Left lung (tissue), 14 donors: Measurements from ENCODE around the gene CYP4A22. TPM values are rescaled to one million over a fixed set of nuclear protein-coding genes. Genes with fewer than 3 reads are reported as not detected.
"Not testable (repeated sequence)": the region's sequence is repeated elsewhere in the genome, so short reads cannot be mapped to it uniquely, and the experiment has no call there.

ENCODE experiments used
- ATAC-seq: fragments of 200-7000 bp; cut with Tn5 transposase; one replicate; pipeline ENCODE4 v1.9.1; 2020; ENCODE audit warnings: moderate library complexity
- DNase-seq, 4 donors: peaks; one replicate each; pipeline ENCODE4 v3.0.0-alpha.2; 2013 to 2020
- H3K27ac ChIP-seq, 2 donors: fragments of 200-600 bp; sonication (generic) in 1 of 2; one replicate each; pipeline versions ENCODE4 v1.5.0 to v1.8.0; 2020 to 2021
- H3K27me3 ChIP-seq, 2 donors: fragments of 200-600 bp; sonication (generic) in 1 of 2; one replicate each; pipeline versions ENCODE4 v1.5.0 to v1.8.0; 2020 to 2021
- H3K36me3 ChIP-seq, 2 donors: fragments of 200-600 bp; sonication (generic) in 1 of 2; one replicate each; pipeline versions ENCODE4 v1.5.0 to v1.8.0; 2020 to 2021
- H3K4me1 ChIP-seq, 2 donors: fragments of 200-600 bp; one replicate each; pipeline ENCODE4 v1.8.0; 2021
- H3K4me3 ChIP-seq, 2 donors: fragments of 200-600 bp; sonication (generic) in 1 of 2; one replicate each; pipeline versions ENCODE4 v1.5.0 to v1.8.0; 2020 to 2021; ENCODE audit warnings: mild to moderate bottlenecking in 1 of 2
- H3K9me3 ChIP-seq, 2 donors: fragments of 200-600 bp; sonication (generic) in 1 of 2; one replicate each; pipeline versions ENCODE4 v1.5.0 to v1.8.0; 2020 to 2021
- CTCF ChIP-seq, 2 donors: fragments of 200-600 bp; sonication (generic) in 1 of 2; IDR thresholded peaks; one replicate each; pipeline versions ENCODE4 v1.5.0 to v1.8.0; 2021; ENCODE audit warnings: antibody characterized with exemption in 2 of 2
- intact Hi-C, 2 donors: fragments of 100-400 bp; cut with DNase I; formaldehyde crosslinking; loops; one replicate each; pipeline versions ENCODE4 v1.11.2 to v1.14.2; 2022
- long read RNA-seq, 12 donors: library from polyadenylated mRNA in 2 of 12; unstranded in 2 of 12; transcript quantifications; one replicate each; pipeline ENCODE4 v2.0.0 and lab custom pipeline, GENCODE V29; 2019 to 2026
- polyA plus RNA-seq, 6 donors: library from polyadenylated mRNA; unstranded; fragments of 120-200 nt; gene quantifications; one replicate each; pipeline ENCODE4 v1.2.1, GENCODE V29; 2013; ENCODE audit not compliant: insufficient read length in 6 of 6
- total RNA-seq, 2 donors: library from RNA; stranded (reverse); fragmentation: NEBNext Ultra II Directional; extraction: Animal tissue kit (Norgen Biotek cat#: 25700); gene quantifications; one replicate each; pipeline ENCODE4 v1.2.1, GENCODE V29; 2021
- donor health status: DM: no; HTN: yes; CAD: no.
- donor health status: DM: no; HTN: no; CAD: no.

Gene CYP4A22
- total RNA-seq = not detected
- under 1 TPM in 3 of 6 donors, not detected in 3; 0.06 to 0.14 (median 0.07) TPM for polyA plus RNA-seq
- long read RNA-seq, donor 1 = 0 reads
- long read RNA-seq, donor 2 = 0 reads
- long read RNA-seq, donor 3 = 0 reads
- long read RNA-seq, donor 4 = 0 reads
- long read RNA-seq, donor 5 = 0 reads
- long read RNA-seq, donor 6 = 0 reads
- long read RNA-seq, donor 7 = 0 reads
- long read RNA-seq, donor 8 = 0 reads
- long read RNA-seq, donor 9 = 0 reads
- long read RNA-seq, donor 10 = 0 reads
- long read RNA-seq, donor 11 = 0 reads
- long read RNA-seq, donor 12 = 0 reads

GRCh38 chr1:47137198-47137597 is at the start of gene CYP4A22:
CYP4A22 (plus strand) TSS chr1:47137441; CDS start chr1:47137486, 45 bp downstream.
- ATAC-seq (no peak), DNase-seq (no peak)
- TF ChIP-seq CTCF (IDR thresholded peaks at IDR 0.05) = no peak
- intact Hi-C loops = no loop called here
- Histone ChIP-seq H3K9me3 (no peaks in the 10 kb centered on the region), H3K4me3 (no peak within 1 kb of the TSS), H3K27me3 (no peaks in the 10 kb centered on the region), H3K4me1 (no peaks in the 10 kb centered on the region), H3K27ac (no peak within 1 kb of the TSS), H3K36me3 (no peaks in the 10 kb centered on the region)

GRCh38 chr1:47089356-47089755 is 47.9 kb upstream of the CYP4A22 start:
- H3K9me3 ChIP-seq, H3K4me3 ChIP-seq, intact Hi-C loops, H3K36me3 ChIP-seq, H3K27ac ChIP-seq, H3K27me3 ChIP-seq, H3K4me1 ChIP-seq: not testable (repeated sequence)
- TF ChIP-seq CTCF (IDR thresholded peaks at IDR 0.05) = peak; percentile 41 to 58
- peak; percentile 61 for ATAC-seq
- peak in 2 of 4 donors; percentile 0 to 21 for DNase-seq

GRCh38 chr1:47091476-47091875 is 45.8 kb upstream of the CYP4A22 start:
- H3K9me3 ChIP-seq, H3K4me3 ChIP-seq, intact Hi-C loops, DNase-seq, H3K4me1 ChIP-seq, H3K27ac ChIP-seq, H3K36me3 ChIP-seq, H3K27me3 ChIP-seq: not testable (repeated sequence)
- TF ChIP-seq CTCF (IDR thresholded peaks at IDR 0.05) = peak; percentile 18 to 26
- ATAC-seq = peak; percentile 72

GRCh38 chr1:47104816-47105215 is 32.4 kb upstream of the CYP4A22 start:
- TF ChIP-seq CTCF (IDR thresholded peaks at IDR 0.05) = no peak
- Histone ChIP-seq H3K4me3 (no peak overlapping the region), H3K9me3 (peaks cover 0 to 18% of the 10 kb centered on the region in 2 donors)

GRCh38 chr1:47106792-47107191 is 30.4 kb upstream of the CYP4A22 start:
- no peak overlapping the region for H3K4me3 ChIP-seq
- H3K27ac ChIP-seq = no peak overlapping the region
- intact Hi-C loops = no loop called here
- H3K9me3 ChIP-seq = peaks cover 0 to 18% of the 10 kb centered on the region in 2 donors
- H3K4me1 ChIP-seq = no peaks in the 10 kb centered on the region
- peaks cover 0 to 3% of the 10 kb centered on the region in 2 donors for H3K27me3 ChIP-seq
- TF ChIP-seq CTCF (IDR thresholded peaks at IDR 0.05) = no peak
- no peaks in the 10 kb centered on the region for H3K36me3 ChIP-seq
- ATAC-seq (no peak), DNase-seq (no peak)

More at GRCh38 chr1:47104816-47105215, 32.4 kb upstream of the CYP4A22 start:
- intact Hi-C loops = no loop called here
- no peaks in the 10 kb centered on the region for H3K36me3 ChIP-seq
- ATAC-seq = no peak
- H3K27me3 ChIP-seq = peaks cover 0 to 3% of the 10 kb centered on the region in 2 donors
- no peaks in the 10 kb centered on the region for H3K4me1 ChIP-seq
- no peak overlapping the region for H3K27ac ChIP-seq
- no peak for DNase-seq

- peak; percentile 96 for ATAC-seq
Observed at GRCh38 chr1:47107851-47108574, 29.2 kb upstream of the CYP4A22 start.

GRCh38 chr1:47109482-47109881 is 27.8 kb upstream of the CYP4A22 start:
- intact Hi-C loops, H3K4me1 ChIP-seq, H3K9me3 ChIP-seq, H3K4me3 ChIP-seq, H3K36me3 ChIP-seq, DNase-seq, H3K27me3 ChIP-seq, ATAC-seq, H3K27ac ChIP-seq: not testable (repeated sequence)

More at GRCh38 chr1:47107851-47108574, 29.2 kb upstream of the CYP4A22 start:
- intact Hi-C loops, H3K27me3 ChIP-seq, H3K4me1 ChIP-seq, DNase-seq, H3K4me3 ChIP-seq, H3K36me3 ChIP-seq: not testable (repeated sequence)
- Histone ChIP-seq H3K27ac (peak overlapping the region in 1 of 2 donors; percentile 37), H3K9me3 (peaks cover 0 to 11% of the 10 kb centered on the region in 2 donors)
